ENCODE measurements around the gene YARS1.

GRCh38 chr1:32858136-32858535, 41.0 kb upstream of the YARS1 start:
- TF ChIP-seq EZH2 (IDR thresholded peaks at IDR 0.05; ENCODE audit: borderline replicate concordance, insufficient read depth, low read length, poor library complexity, severe bottlenecking) (no peak), EP300 (conservative IDR thresholded peaks at IDR 0.05; ENCODE audit: poor library complexity, severe bottlenecking) (no peak), CTCF (IDR thresholded peaks at IDR 0.05; ENCODE audit: poor library complexity, severe bottlenecking) (no peak), RAD21 (conservative IDR thresholded peaks at IDR 0.05) (no peak), TAF1 (IDR thresholded peaks at IDR 0.05; ENCODE audit: low read depth) (no peak)

Data from neural cell (in vitro differentiated cells).